Peyer's patch (tissue), 4 donors: ENCODE results near the gene TUFT1. TPM values are rescaled to one million over a fixed set of nuclear protein-coding genes. Genes with fewer than 3 reads are reported as not detected.
A peak's percentile ranks its signal among the peaks of the same experiment; 100 is the strongest.

Experiments
- DNase-seq, 3 donors: peaks; one replicate each; pipeline ENCODE4 v3.0.0-alpha.2; 2017 to 2019
- H3K27ac ChIP-seq, 4 donors: fragments of 200-600 bp; sonication (generic); one replicate each; pipeline ENCODE4 v1.5.1; 2016 to 2019
- H3K27me3 ChIP-seq, 2 donors: fragments of 200-600 bp; sonication (generic); one replicate each; pipeline ENCODE4 v1.5.1; 2019
- H3K36me3 ChIP-seq, 3 donors: fragments of 200-600 bp; sonication (generic); one replicate each; pipeline ENCODE4 v1.5.1; 2016 to 2019
- H3K4me1 ChIP-seq, 4 donors: fragments of 200-600 bp; sonication (generic); one replicate each; pipeline ENCODE4 v1.5.1; 2016 to 2019
- H3K4me3 ChIP-seq, 4 donors: fragments of 200-600 bp; sonication (generic); 1 replicate in 3 of 4; 2 replicates in 1 of 4; pipeline ENCODE4 v1.5.1; 2016 to 2019; ENCODE audit warnings: mild to moderate bottlenecking in 1 of 4
- H3K9me3 ChIP-seq, 4 donors: fragments of 200-600 bp; sonication (generic); one replicate each; pipeline ENCODE4 v1.5.1; 2016 to 2019; ENCODE audit warnings: mild to moderate bottlenecking in 1 of 4
- CTCF ChIP-seq, 6 experiments: fragments of 450-650 bp in 4 of 6; fragments of 200-600 bp in 2 of 6; sonication (generic) in 1 of 6; IDR thresholded peaks; one replicate each; pipeline ENCODE4 v1.5.1; 2017 to 2019; ENCODE audit warnings: antibody characterized with exemption in 6 of 6, mild to moderate bottlenecking in 3 of 6, moderate library complexity in 1 of 6
- POLR2A ChIP-seq, 2 donors: fragments of 450-650 bp; IDR thresholded peaks; one replicate each; pipeline ENCODE4 v1.5.1; 2017; ENCODE audit warnings: antibody characterized with exemption in 2 of 2, mild to moderate bottlenecking in 2 of 2, moderate library complexity in 2 of 2
- total RNA-seq, 4 donors: library from RNA; depleted of rRNA; stranded (reverse); fragments of >200 nt; gene quantifications; one replicate each; pipeline ENCODE4 v1.1.0, GENCODE V29; 2016

The TUFT1 gene
- total RNA-seq, 4 donors from 2014 or later = 12.4 to 23.4 (median 19.3) TPM

GRCh38 chr1:151510020-151510405, 30.1 kb upstream of the TUFT1 start:
- peak in 2 of 3 donors; percentile 70 to 82 for DNase-seq
- Histone ChIP-seq H3K4me1 (peaks cover 0 to 10% (median 5%) of the 10 kb centered on the region in 4 donors), H3K27ac (peak overlapping the region in 3 of 4 donors; percentile 73 to 95 (median 95)), H3K4me3 (peak overlapping the region in 2 of 4 donors; percentile 75 to 86), H3K27me3 (no peaks in the 10 kb centered on the region), H3K9me3 (no peaks in the 10 kb centered on the region), H3K36me3 (no peaks in the 10 kb centered on the region)
- TF ChIP-seq POLR2A (IDR thresholded peaks at IDR 0.05) = peak; percentile 34 to 61
- no peak for TF ChIP-seq CTCF (IDR thresholded peaks at IDR 0.05)

GRCh38 chr1:151510614-151510956, 29.5 kb upstream of the TUFT1 start:
- DNase-seq = no peak
- peak overlapping the region; percentile 56 to 86 (median 72) for H3K4me3 ChIP-seq
- peak overlapping the region; percentile 71 to 95 (median 84) for H3K27ac ChIP-seq
- TF ChIP-seq CTCF (IDR thresholded peaks at IDR 0.05) = no peak
- no peak for TF ChIP-seq POLR2A (IDR thresholded peaks at IDR 0.05)
- peaks cover 0 to 11% (median 5%) of the 10 kb centered on the region in 4 donors for H3K4me1 ChIP-seq
- no peaks in the 10 kb centered on the region for H3K9me3 ChIP-seq
- H3K27me3 ChIP-seq = no peaks in the 10 kb centered on the region
- H3K36me3 ChIP-seq = no peaks in the 10 kb centered on the region

- DNase-seq = peak; percentile 88 to 95 (median 94)
- Histone ChIP-seq H3K27ac (peak within 1 kb of the TSS; percentile 71 to 95 (median 84)), H3K9me3 (no peaks in the 10 kb centered on the region), H3K4me3 (peak within 1 kb of the TSS; percentile 56 to 86 (median 72)), H3K36me3 (no peaks in the 10 kb centered on the region), H3K27me3 (no peaks in the 10 kb centered on the region), H3K4me1 (peaks cover 0 to 16% (median 5%) of the 10 kb centered on the region in 4 donors)
- TF ChIP-seq CTCF (IDR thresholded peaks at IDR 0.05) = no peak
- peak; percentile 74 to 92 for TF ChIP-seq POLR2A (IDR thresholded peaks at IDR 0.05)
Observed at GRCh38 chr1:151510957-151511635, 29.0 kb upstream of the TUFT1 start, which contains the start of gene CGN. CGN (plus strand) TSS chr1:151511387; CDS start chr1:151518520, 7,133 bp downstream.

- H3K27me3 ChIP-seq = no peaks in the 10 kb centered on the region
- DNase-seq = peak; percentile 35 to 78 (median 70)
- H3K4me3 ChIP-seq = peak overlapping the region; percentile 56 to 86 (median 72)
- TF ChIP-seq CTCF (IDR thresholded peaks at IDR 0.05) = peak in 3 of 6 experiments; percentile 6 to 21 (median 15)
- peak in 1 of 2 donors; percentile 12 for TF ChIP-seq POLR2A (IDR thresholded peaks at IDR 0.05)
- peak overlapping the region; percentile 71 to 95 (median 84) for H3K27ac ChIP-seq
- no peaks in the 10 kb centered on the region for H3K36me3 ChIP-seq
- no peaks in the 10 kb centered on the region for H3K9me3 ChIP-seq
- peaks cover 0 to 18% (median 5%) of the 10 kb centered on the region in 4 donors for H3K4me1 ChIP-seq
Observed at GRCh38 chr1:151511636-151512215, 28.4 kb upstream of the TUFT1 start.

- no peaks in the 10 kb centered on the region for H3K27me3 ChIP-seq
- peaks cover 0 to 18% (median 5%) of the 10 kb centered on the region in 4 donors for H3K4me1 ChIP-seq
- DNase-seq = no peak
- H3K9me3 ChIP-seq = no peaks in the 10 kb centered on the region
- no peak for TF ChIP-seq CTCF (IDR thresholded peaks at IDR 0.05)
- TF ChIP-seq POLR2A (IDR thresholded peaks at IDR 0.05) = no peak
- H3K36me3 ChIP-seq = no peaks in the 10 kb centered on the region
- peak overlapping the region in 3 of 4 donors; percentile 73 to 95 (median 95) for H3K27ac ChIP-seq
- H3K4me3 ChIP-seq = peak overlapping the region; percentile 56 to 86 (median 72)
Observed at GRCh38 chr1:151512326-151512725, 27.8 kb upstream of the TUFT1 start.
